ENCODE measurements around the gene KAZN.

- TF ChIP-seq GATA2 (IDR thresholded peaks at IDR 0.05; ENCODE audit: low read depth, low read length) = no peak
- TF ChIP-seq GATA3 (IDR thresholded peaks at IDR 0.05; ENCODE audit: low read depth, low read length) = no peak
These were observed 245.9 kb downstream of the KAZN start for GRCh38 chr1:14844356-14844755.

Measured in SH-SY5Y (cell line).